ENCODE data around the gene HERC2.

- TF ChIP-seq CTCF (IDR thresholded peaks at IDR 0.05) (no peak), SIN3A (IDR thresholded peaks at IDR 0.05; ENCODE audit: borderline replicate concordance, insufficient read depth, low read depth, low read length) (no peak)
Measured at GRCh38 chr15:28120359-28120640, 201.7 kb downstream of the HERC2 start.
